Natural killer cell (primary cell): ENCODE data around the gene RRH. TPM values are rescaled to one million over a fixed set of nuclear protein-coding genes. Genes with fewer than 3 reads are reported as not detected.

ENCODE experiments used
- ATAC-seq, 3 donors: fragments of 150-1000 bp in 2 of 3; fragments of 200-7000 bp in 1 of 3; cut with Tn5 transposase; 1 replicate in 1 of 3; 2 replicates in 2 of 3; pipeline ENCODE4 v1.10.0; 2021; ENCODE audit warnings: mild to moderate bottlenecking in 2 of 3, moderate library complexity in 2 of 3
- DNase-seq, 2 donors: peaks; one replicate each; pipeline versions ENCODE4 v3.0.0 to v3.0.0-alpha.2; 2013 to 2021; ENCODE audit warnings: mixed read lengths in 1 of 2
- H3K27ac ChIP-seq: one replicate; pipeline ENCODE4 v1.5.1; 2013; ENCODE audit warnings: mild to moderate bottlenecking, low read length
- H3K27me3 ChIP-seq: one replicate; pipeline ENCODE4 v1.6.1; 2013; ENCODE audit warnings: low read length; ENCODE audit not compliant: control insufficient read depth, insufficient read depth
- H3K36me3 ChIP-seq: one replicate; pipeline ENCODE4 v1.6.1; 2013; ENCODE audit warnings: low read length; ENCODE audit not compliant: control insufficient read depth, insufficient read depth
- H3K4me1 ChIP-seq: one replicate; pipeline ENCODE4 v1.6.1; 2013; ENCODE audit warnings: low read length; ENCODE audit not compliant: control insufficient read depth, insufficient read depth
- H3K4me3 ChIP-seq: one replicate; pipeline ENCODE4 v1.5.1; 2013; ENCODE audit warnings: low read length
- H3K9me3 ChIP-seq: one replicate; pipeline ENCODE4 v1.6.1; 2013; ENCODE audit warnings: low read length; ENCODE audit not compliant: control insufficient read depth, insufficient read depth
- H3K27ac Mint-ChIP-seq, 2 donors: one replicate each; pipeline ENCODE4 v1.8.0; 2022; ENCODE audit warnings: mild to moderate bottlenecking in 2 of 2, mixed read lengths in 2 of 2, moderate library complexity in 1 of 2
- H3K27me3 Mint-ChIP-seq, 2 donors: one replicate each; pipeline ENCODE4 v1.8.0; 2022; ENCODE audit warnings: low read depth in 2 of 2, mixed read lengths in 2 of 2
- H3K36me3 Mint-ChIP-seq: one replicate; pipeline ENCODE4 v1.8.0; 2022; ENCODE audit warnings: mixed read lengths
- H3K4me1 Mint-ChIP-seq, 2 donors: one replicate each; pipeline ENCODE4 v1.8.0; 2022; ENCODE audit warnings: mixed read lengths in 2 of 2
- H3K4me3 Mint-ChIP-seq: one replicate; pipeline ENCODE4 v1.8.0; 2022; ENCODE audit warnings: mild to moderate bottlenecking, moderate library complexity, mixed read lengths
- H3K9me3 Mint-ChIP-seq, 2 donors: one replicate each; pipeline ENCODE4 v1.8.0; 2022; ENCODE audit warnings: mixed read lengths in 2 of 2
- CTCF ChIP-seq: fragments of 200-600 bp; IDR thresholded peaks from one replicate; pipeline ENCODE4 v1.8.0; 2022; ENCODE audit warnings: antibody characterized with exemption
- WGBS: methylation state at CpG from one replicate; pipeline ENCODE4 v1.1.7; 2013; ENCODE audit warnings: missing lambda C conversion rate; ENCODE audit not compliant: insufficient coverage; 5-methylcytosine and 5-hydroxymethylcytosine counted together
- intact Hi-C: fragments of 100-400 bp; cut with micrococcal nuclease; formaldehyde crosslinking; loops from one replicate; pipeline ENCODE4 v1.14.2; 2022
- total RNA-seq, 4 donors: library from RNA; stranded (reverse); fragments of 120-200 nt in 1 of 4; gene quantifications; one replicate each; pipeline versions ENCODE4 v1.2.3 to v1.2.4, GENCODE V29; 2013 to 2022

Gene RRH
- total RNA-seq, 3 donors from 2014 or later (not counting 1 experiment from before 2014, with no cell fraction given): 0.24 TPM; not detected in 2

- Histone ChIP-seq H3K4me1 (no peaks in the 10 kb centered on the region), H3K36me3 (no peaks in the 10 kb centered on the region), H3K4me3 (no peak overlapping the region), H3K27me3 (no peaks in the 10 kb centered on the region), H3K27ac (no peak overlapping the region), H3K9me3 (no peaks in the 10 kb centered on the region)
- H3K27me3 Mint-ChIP-seq: peaks cover 8 to 32% of the 10 kb centered on the region in 2 donors
- DNase-seq (no peak), ATAC-seq (no peak)
- H3K4me1 Mint-ChIP-seq: no peaks in the 10 kb centered on the region
- H3K27ac Mint-ChIP-seq: no peak overlapping the region
- no peaks in the 10 kb centered on the region for H3K9me3 Mint-ChIP-seq
- no peak overlapping the region for H3K4me3 Mint-ChIP-seq
- intact Hi-C loops: no loop called here
- H3K36me3 Mint-ChIP-seq: no peaks in the 10 kb centered on the region
- no peak for TF ChIP-seq CTCF
- WGBS: no CpG with 5 or more reads among the region's 2 CpGs
Measured at GRCh38 chr4:109878355-109878754, 50.6 kb downstream of the RRH start.

- ATAC-seq (no peak), DNase-seq (no peak)
- Mint-ChIP-seq H3K4me3 (no peak overlapping the region), H3K9me3 (no peaks in the 10 kb centered on the region), H3K27me3 (peaks cover 8 to 38% of the 10 kb centered on the region in 2 donors), H3K4me1 (no peaks in the 10 kb centered on the region), H3K27ac (no peak overlapping the region), H3K36me3 (no peaks in the 10 kb centered on the region)
- Histone ChIP-seq H3K27ac (no peak overlapping the region), H3K4me1 (no peaks in the 10 kb centered on the region), H3K9me3 (no peaks in the 10 kb centered on the region), H3K4me3 (no peak overlapping the region), H3K27me3 (no peaks in the 10 kb centered on the region), H3K36me3 (no peaks in the 10 kb centered on the region)
- 84% methylated on average over 12 of the region's 12 CpGs for WGBS
- intact Hi-C loops: no loop called here
- no peak for TF ChIP-seq CTCF
Measured at GRCh38 chr4:109879081-109879480, 51.3 kb downstream of the RRH start.

GRCh38 chr4:109879636-109880314 is 52.0 kb downstream of the RRH start:
- H3K36me3 Mint-ChIP-seq: no peaks in the 10 kb centered on the region
- peaks cover 8 to 38% of the 10 kb centered on the region in 2 donors for H3K27me3 Mint-ChIP-seq
- TF ChIP-seq CTCF: no peak
- H3K27ac ChIP-seq: no peak overlapping the region
- intact Hi-C loops: no loop called here
- DNase-seq (no peak), ATAC-seq (no peak)
- H3K36me3 ChIP-seq: no peaks in the 10 kb centered on the region
- 91% methylated on average over 7 of the region's 7 CpGs for WGBS
- no peaks in the 10 kb centered on the region for H3K9me3 Mint-ChIP-seq
- no peaks in the 10 kb centered on the region for H3K4me1 Mint-ChIP-seq
- H3K27me3 ChIP-seq: no peaks in the 10 kb centered on the region
- no peaks in the 10 kb centered on the region for H3K9me3 ChIP-seq
- H3K27ac Mint-ChIP-seq: no peak overlapping the region
- no peaks in the 10 kb centered on the region for H3K4me1 ChIP-seq
- no peak overlapping the region for H3K4me3 ChIP-seq
- no peak overlapping the region for H3K4me3 Mint-ChIP-seq

- no peak overlapping the region for H3K4me3 ChIP-seq
- ATAC-seq (no peak), DNase-seq (no peak)
- no peak overlapping the region for H3K27ac ChIP-seq
- TF ChIP-seq CTCF: no peak
- no peak overlapping the region for H3K4me3 Mint-ChIP-seq
- no peaks in the 10 kb centered on the region for H3K27me3 ChIP-seq
- intact Hi-C loops: no loop called here
- H3K4me1 ChIP-seq: no peaks in the 10 kb centered on the region
- H3K27me3 Mint-ChIP-seq: peaks cover 8 to 13% of the 10 kb centered on the region in 2 donors
- H3K27ac Mint-ChIP-seq: no peak overlapping the region
- no peaks in the 10 kb centered on the region for H3K9me3 ChIP-seq
- no peaks in the 10 kb centered on the region for H3K9me3 Mint-ChIP-seq
- no peaks in the 10 kb centered on the region for H3K4me1 Mint-ChIP-seq
- H3K36me3 ChIP-seq: no peaks in the 10 kb centered on the region
- H3K36me3 Mint-ChIP-seq: no peaks in the 10 kb centered on the region
Measured at GRCh38 chr4:109886303-109886702, 58.5 kb downstream of the RRH start.
